HepG2 (cell line): ENCODE measurements around the gene NSMF. TPM values are rescaled to one million over a fixed set of nuclear protein-coding genes. Genes with fewer than 3 reads are reported as not detected.

Experiments
- ATAC-seq: fragments of 200-7000 bp; cut with Tn5 transposase; 3 replicates; pipeline ENCODE4 v1.9.1; 2020; ENCODE audit warnings: mild to moderate bottlenecking, moderate library complexity
- BruUV-seq: library from RNA; stranded (reverse); fragments of 400-500 nt; replicated peaks from 2 replicates; lab custom pipeline; 2021; lab: Mats Ljungman, UMichigan
- CTCF ChIA-PET: fragments of 300-600 bp; formaldehyde crosslinking; extraction: SDS; loops from one replicate; lab custom pipeline; 2021; ENCODE audit warnings: low total read pairs, inconsistent platforms, low intra/inter-chr PET ratio; lab: Yijun Ruan, JAX
- POLR2A ChIA-PET: fragments of 350-600 bp; sonication (Branson Sonifier 250); formaldehyde crosslinking; loops from one replicate; lab custom pipeline; 2020; ENCODE audit warnings: antibody characterized with exemption, inconsistent platforms; lab: Yijun Ruan, JAX
- DNase-seq: peaks from one replicate; pipeline ENCODE4 v3.0.0-alpha.2; 2015; ENCODE audit warnings: low spot score
- FAIRE-seq: peaks from 3 replicates; lab custom pipeline; 2011; peaks lifted over from hg19 to GRCh38; lab: Jason Lieb, UNC
- H2AFZ ChIP-seq: one replicate; pipeline ENCODE4 v1.6.1; 2011; ENCODE audit warnings: low read length, inconsistent platforms
- H3K27ac ChIP-seq: fragments of 300-600 bp; 3 replicates; pipeline ENCODE4 v1.8.0; 2011; ENCODE audit warnings: mixed run types, mild to moderate bottlenecking, mixed read lengths, low read length, inconsistent platforms; ENCODE audit not compliant: insufficient read depth; ENCODE audit errors: extremely low read length
- H3K27me3 ChIP-seq, 2 experiments: fragments of 200-600 bp in 1 of 2; 2 replicates in 1 of 2; 3 replicates in 1 of 2; pipeline versions ENCODE4 v1.6.0 to v1.8.0; 2011; ENCODE audit warnings: low read length in 2 of 2, mild to moderate bottlenecking in 2 of 2, moderate library complexity in 2 of 2, inconsistent platforms in 1 of 2; ENCODE audit not compliant: insufficient read depth in 2 of 2, control insufficient read depth in 1 of 2
- H3K36me3 ChIP-seq, 2 experiments: fragments of 200-600 bp in 1 of 2; replicated peaks in 1 of 2; 2 replicates in 1 of 2; 3 replicates in 1 of 2; pipeline versions ENCODE4 v1.5.1 to v1.8.0; 2011; ENCODE audit warnings: low read length in 2 of 2, inconsistent platforms in 1 of 2; ENCODE audit not compliant: insufficient read depth in 2 of 2, control insufficient read depth in 1 of 2
- H3K4me1 ChIP-seq: 2 replicates; pipeline ENCODE4 v1.5.1; 2012; ENCODE audit warnings: low read length, inconsistent platforms; ENCODE audit not compliant: insufficient read depth
- H3K4me2 ChIP-seq: 2 replicates; pipeline ENCODE4 v1.6.0; 2011; ENCODE audit warnings: low read depth, low read length, inconsistent platforms
- H3K4me3 ChIP-seq, 3 experiments: fragments of 200-600 bp in 1 of 3; sonication (generic), shearing (Covaris generic) in 1 of 3; replicated peaks in 1 of 3; 2 replicates each; pipeline ENCODE4 v1.5.1; 2011 to 2016; ENCODE audit warnings: low read length in 3 of 3, inconsistent platforms in 2 of 3, low read depth in 2 of 3, mild to moderate bottlenecking in 2 of 3, control low read depth in 1 of 3, mixed read lengths in 1 of 3; ENCODE audit not compliant: insufficient read depth in 1 of 3
- H3K79me2 ChIP-seq: one replicate; pipeline ENCODE4 v1.6.1; 2011; ENCODE audit warnings: low read length, inconsistent platforms; ENCODE audit not compliant: insufficient read depth
- H3K9ac ChIP-seq: 2 replicates; pipeline ENCODE4 v1.6.0; 2011; ENCODE audit warnings: mild to moderate bottlenecking, low read depth, low read length, inconsistent platforms; ENCODE audit not compliant: insufficient read depth
- H3K9me3 ChIP-seq: 2 replicates; pipeline ENCODE4 v1.5.1; 2012; ENCODE audit warnings: mild to moderate bottlenecking, low read length
- H4K20me1 ChIP-seq: 2 replicates; pipeline ENCODE4 v1.6.0; 2011; ENCODE audit warnings: inconsistent platforms, mild to moderate bottlenecking, low read length, moderate library complexity; ENCODE audit not compliant: insufficient read depth
- FOXK2 ChIP-seq: fragments of 450-650 bp; IDR thresholded peaks from 2 replicates; pipeline ENCODE4 v1.6.1; 2016
- MAX ChIP-seq: IDR thresholded peaks from 2 replicates; pipeline ENCODE4 v1.6.1; 2012; ENCODE audit warnings: inconsistent platforms
- NCOA2 ChIP-seq: sonication (generic); formaldehyde crosslinking; IDR thresholded peaks from 2 replicates; pipeline ENCODE4 v1.8.0; 2022; ENCODE audit warnings: inconsistent platforms
- NFATC3 ChIP-seq: sonication (generic); formaldehyde crosslinking; IDR thresholded peaks from 2 replicates; pipeline ENCODE4 v1.5.1; 2020; ENCODE audit warnings: mild to moderate bottlenecking, missing genetic modification reagents
- PRMT3 ChIP-seq: sonication (generic); formaldehyde crosslinking; IDR thresholded peaks from 2 replicates; pipeline ENCODE4 v1.8.1; 2022; ENCODE audit warnings: low read depth, mild to moderate bottlenecking, moderate library complexity, missing genetic modification reagents, borderline replicate concordance
- SNAPC2 ChIP-seq: sonication (generic); formaldehyde crosslinking; IDR thresholded peaks from 2 replicates; pipeline ENCODE4 v1.8.1; 2022; ENCODE audit warnings: mild to moderate bottlenecking, missing genetic modification reagents
- SPEN ChIP-seq: sonication (generic); formaldehyde crosslinking; IDR thresholded peaks from 2 replicates; pipeline ENCODE4 v1.5.1; 2020; ENCODE audit warnings: low read depth, mild to moderate bottlenecking, missing genetic modification reagents
- SSRP1 ChIP-seq: IDR thresholded peaks from 2 replicates; pipeline ENCODE4 v1.6.1; 2016; ENCODE audit warnings: control low read depth
- ZNF337 ChIP-seq: sonication (generic); formaldehyde crosslinking; IDR thresholded peaks from 2 replicates; pipeline ENCODE4 v1.5.1; 2020; ENCODE audit warnings: missing genetic modification reagents, low read depth, mild to moderate bottlenecking, borderline replicate concordance
- ZNF382 ChIP-seq: sonication (generic); formaldehyde crosslinking; IDR thresholded peaks from 2 replicates; pipeline ENCODE4 v1.5.0; 2020; ENCODE audit warnings: missing genetic modification reagents, mild to moderate bottlenecking, borderline replicate concordance
- ZNF687 ChIP-seq: sonication (generic); formaldehyde crosslinking; IDR thresholded peaks from 2 replicates; pipeline ENCODE4 v1.5.1; 2020; ENCODE audit warnings: mild to moderate bottlenecking, missing genetic modification reagents, moderate library complexity
- ZNF746 ChIP-seq: sonication (generic); formaldehyde crosslinking; IDR thresholded peaks from 2 replicates; pipeline ENCODE4 v1.8.0; 2022; ENCODE audit warnings: mild to moderate bottlenecking, missing genetic modification reagents
- WGBS: methylation state at CpG from one replicate; pipeline ENCODE4 v1.1.6; 2017; ENCODE audit warnings: low lambda C conversion rate; 5-methylcytosine and 5-hydroxymethylcytosine counted together
- in situ Hi-C: cut with HindIII; loops from 2 replicates; pipeline ENCODE4 v1.10.0; 2017; ENCODE audit warnings: low pct_unique_long_range_greater_than_20kb; ENCODE audit not compliant: extremely low pct_ligation_motif_present
- intact Hi-C: fragments of 100-400 bp; cut with micrococcal nuclease; formaldehyde crosslinking; loops from one replicate; pipeline ENCODE4 v1.10.0; 2022; ENCODE audit not compliant: unreplicated experiment
- polyA plus RNA-seq, 8 experiments: library from polyadenylated mRNA; depleted of rRNA in 3 of 8; stranded (reverse) in 7 of 8; unstranded in 1 of 8; fragments of >200 nt; fragmentation: Illumina TruSeq in 4 of 8; extraction: Trizol in 4 of 8; gene quantifications; 2 replicates each; pipeline versions ENCODE4 v1.2.1 to v1.2.3, GENCODE V29; 2011 to 2016; ENCODE audit warnings: low read depth in 4 of 8, missing spikeins in 1 of 8, mixed read lengths in 1 of 8; ENCODE audit not compliant: insufficient read depth in 1 of 8
- total RNA-seq, 5 experiments: library from RNA; depleted of rRNA; stranded (reverse); fragments of >200 nt; fragmentation: Illumina TruSeq; extraction: Trizol; gene quantifications; 2 replicates each; pipeline ENCODE4 v1.2.3, GENCODE V29; 2016; ENCODE audit warnings: low read depth in 1 of 5
- TF ChIP-seq, protein P1 (sequence below), 2 experiments: fragments of 450-650 bp in 1 of 2; sonication (generic) in 1 of 2; formaldehyde crosslinking; IDR thresholded peaks; 2 replicates each; pipeline versions ENCODE4 v1.5.0 to v1.8.0; 2020 to 2022; ENCODE audit warnings: mild to moderate bottlenecking in 1 of 2, missing genetic modification reagents in 1 of 2
- TF ChIP-seq, protein P2 (sequence below): IDR thresholded peaks from 2 replicates; pipeline ENCODE4 v1.6.1; 2016; ENCODE audit warnings: missing compliant biosample characterization, missing genetic modification reagents, borderline replicate concordance
- TF ChIP-seq, protein P3 (sequence below): sonication (generic); formaldehyde crosslinking; IDR thresholded peaks from 2 replicates; pipeline ENCODE4 v1.5.0; 2020; ENCODE audit warnings: missing genetic modification reagents
- TF ChIP-seq, protein P4 (sequence below): sonication (generic); formaldehyde crosslinking; IDR thresholded peaks from 2 replicates; pipeline ENCODE4 v1.8.1; 2023; ENCODE audit warnings: mild to moderate bottlenecking, missing genetic modification reagents, borderline replicate concordance

Gene NSMF
- total and polyA plus RNA-seq, 2 of the 13 experiments (the other 11 are each of a cell fraction or from before 2014, with no cell fraction given) = 44.3 to 183 TPM

DNA sequence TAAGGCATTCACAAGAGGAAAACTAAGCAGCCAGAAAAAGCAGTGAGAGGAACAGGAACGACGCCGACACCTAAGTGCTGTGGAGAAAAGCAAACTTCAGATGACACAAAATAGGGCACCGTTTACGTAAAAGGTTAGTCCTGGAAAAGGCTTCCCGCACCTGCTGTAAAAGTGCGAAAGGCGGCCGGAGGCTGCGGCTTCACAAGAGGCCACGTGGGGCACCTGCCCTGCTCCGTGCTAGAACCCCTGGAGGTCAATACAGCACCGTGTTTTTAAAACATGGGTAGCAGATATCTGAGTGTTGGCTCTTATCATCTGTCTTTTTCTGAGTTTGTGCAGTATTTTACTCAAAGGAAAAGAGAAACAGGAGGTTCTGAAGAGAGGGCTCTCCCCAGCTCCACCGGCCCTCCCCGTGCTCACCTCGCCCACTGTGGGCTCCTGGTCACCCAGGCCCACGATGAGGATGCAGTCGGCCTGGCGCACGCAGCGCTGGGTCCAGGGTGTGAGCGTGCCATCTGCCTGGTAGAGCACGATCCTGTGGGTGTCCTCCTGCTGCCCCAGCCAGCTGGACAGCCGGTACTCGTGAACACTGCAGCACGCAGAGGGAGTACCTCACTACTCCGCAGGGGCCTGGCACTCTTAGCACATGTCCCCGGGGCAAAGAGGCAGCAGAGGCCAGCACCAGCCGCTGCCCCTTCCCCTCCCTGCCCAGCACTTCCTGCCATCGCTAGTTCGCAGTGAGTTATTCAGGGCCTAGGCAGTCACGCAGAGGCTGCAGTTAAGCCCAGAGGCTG is 21.0 kb upstream of the NSMF start:
- H3K36me3 ChIP-seq = no peaks in the 10 kb centered on the region
- in situ Hi-C loops (no loop called here), intact Hi-C loops (no loop called here)
- peaks cover 7 to 25% of the 10 kb centered on the region in 2 experiments; a peak in 3 of 5 replicates for H3K27me3 ChIP-seq
- no peaks in the 10 kb centered on the region for H4K20me1 ChIP-seq
- DNase-seq = no peak
- peak overlapping the region in 1 of 3 experiments; percentile 7; a peak in 1 of 6 replicates for H3K4me3 ChIP-seq
- no TSS peak for BruUV-seq
- peaks cover 50% of the 10 kb centered on the region for H3K4me1 ChIP-seq
- 55% methylated on average over 21 of the region's 32 CpGs for WGBS
- no peaks in the 10 kb centered on the region for H3K79me2 ChIP-seq
- FAIRE-seq = no peak
- ATAC-seq = peak; percentile 51
- no peak overlapping the region for H3K9ac ChIP-seq
- CTCF ChIA-PET = no interaction called here
- H3K9me3 ChIP-seq = peaks cover 12% of the 10 kb centered on the region
- POLR2A ChIA-PET = no interaction called here
- no peak overlapping the region for H2AFZ ChIP-seq
- H3K4me2 ChIP-seq = peak overlapping the region; percentile 51
- H3K27ac ChIP-seq = no peak overlapping the region
- TF ChIP-seq, protein P1, sequence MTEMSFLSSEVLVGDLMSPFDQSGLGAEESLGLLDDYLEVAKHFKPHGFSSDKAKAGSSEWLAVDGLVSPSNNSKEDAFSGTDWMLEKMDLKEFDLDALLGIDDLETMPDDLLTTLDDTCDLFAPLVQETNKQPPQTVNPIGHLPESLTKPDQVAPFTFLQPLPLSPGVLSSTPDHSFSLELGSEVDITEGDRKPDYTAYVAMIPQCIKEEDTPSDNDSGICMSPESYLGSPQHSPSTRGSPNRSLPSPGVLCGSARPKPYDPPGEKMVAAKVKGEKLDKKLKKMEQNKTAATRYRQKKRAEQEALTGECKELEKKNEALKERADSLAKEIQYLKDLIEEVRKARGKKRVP (CRISPR knock-in tag; IDR thresholded peaks at IDR 0.05) = no peak
- TF ChIP-seq, protein P2, sequence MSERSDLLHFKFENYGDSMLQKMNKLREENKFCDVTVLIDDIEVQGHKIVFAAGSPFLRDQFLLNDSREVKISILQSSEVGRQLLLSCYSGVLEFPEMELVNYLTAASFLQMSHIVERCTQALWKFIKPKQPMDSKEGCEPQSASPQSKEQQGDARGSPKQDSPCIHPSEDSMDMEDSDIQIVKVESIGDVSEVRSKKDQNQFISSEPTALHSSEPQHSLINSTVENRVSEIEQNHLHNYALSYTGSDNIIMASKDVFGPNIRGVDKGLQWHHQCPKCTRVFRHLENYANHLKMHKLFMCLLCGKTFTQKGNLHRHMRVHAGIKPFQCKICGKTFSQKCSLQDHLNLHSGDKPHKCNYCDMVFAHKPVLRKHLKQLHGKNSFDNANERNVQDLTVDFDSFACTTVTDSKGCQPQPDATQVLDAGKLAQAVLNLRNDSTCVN (CRISPR knock-in tag) = no peak
- TF ChIP-seq PRMT3 (CRISPR knock-in tag) (no peak), ZNF382 (CRISPR knock-in tag) (no peak), ZNF687 (CRISPR knock-in tag) (peak; percentile 3; the same call in 1 of the 2 replicates), MAX (peak; percentile 57; the same call in 1 of the 2 replicates), ZNF746 (CRISPR knock-in tag) (no peak), SSRP1 (CRISPR knock-in tag) (no peak), SPEN (CRISPR knock-in tag) (no peak), NCOA2 (CRISPR knock-in tag) (no peak), FOXK2 (no peak), SNAPC2 (CRISPR knock-in tag) (0 out of 2 replicates have a peak, but pooled peaks have one; percentile 34), ZNF337 (no peak), NFATC3 (CRISPR knock-in tag) (no peak)
- TF ChIP-seq, protein P3, sequence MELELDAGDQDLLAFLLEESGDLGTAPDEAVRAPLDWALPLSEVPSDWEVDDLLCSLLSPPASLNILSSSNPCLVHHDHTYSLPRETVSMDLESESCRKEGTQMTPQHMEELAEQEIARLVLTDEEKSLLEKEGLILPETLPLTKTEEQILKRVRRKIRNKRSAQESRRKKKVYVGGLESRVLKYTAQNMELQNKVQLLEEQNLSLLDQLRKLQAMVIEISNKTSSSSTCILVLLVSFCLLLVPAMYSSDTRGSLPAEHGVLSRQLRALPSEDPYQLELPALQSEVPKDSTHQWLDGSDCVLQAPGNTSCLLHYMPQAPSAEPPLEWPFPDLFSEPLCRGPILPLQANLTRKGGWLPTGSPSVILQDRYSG (CRISPR knock-in tag) = no peak
- TF ChIP-seq, protein P4, sequence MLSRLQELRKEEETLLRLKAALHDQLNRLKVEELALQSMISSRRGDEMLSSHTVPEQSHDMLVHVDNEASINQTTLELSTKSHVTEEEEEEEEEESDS = no peak
